Bronchial epithelial cell (primary cell): ENCODE results near the gene EDAR. TPM values are rescaled to one million over a fixed set of nuclear protein-coding genes. Genes with fewer than 3 reads are reported as not detected.

Experiments used
- DNase-seq: peaks from one replicate; pipeline ENCODE4 v3.0.0-alpha.2; 2010; ENCODE audit warnings: low read depth
- FAIRE-seq: peaks from 2 replicates; lab custom pipeline; 2011; peaks lifted over from hg19 to GRCh38; lab: Jason Lieb, UNC
- H3K27me3 ChIP-seq: 2 replicates; pipeline ENCODE4 v1.5.1; 2011; ENCODE audit warnings: low read length; ENCODE audit not compliant: control insufficient read depth, insufficient read depth
- H3K36me3 ChIP-seq: 2 replicates; pipeline ENCODE4 v1.5.1; 2011; ENCODE audit warnings: low read length; ENCODE audit not compliant: control insufficient read depth, insufficient read depth
- H3K4me3 ChIP-seq: 2 replicates; pipeline ENCODE4 v1.5.1; 2011; ENCODE audit warnings: mild to moderate bottlenecking, low read depth, low read length, control low read depth
- CTCF ChIP-seq: IDR thresholded peaks from 2 replicates; pipeline ENCODE4 v1.5.1; 2011; ENCODE audit warnings: mild to moderate bottlenecking, moderate library complexity, low read length, control low read depth, inconsistent platforms; ENCODE audit not compliant: insufficient read depth, severe bottlenecking
- total RNA-seq: library from RNA; depleted of rRNA; stranded (reverse); fragments of >200 nt; gene quantifications from 2 replicates; pipeline ENCODE4 v1.2.1, GENCODE V29; 2014

The EDAR gene
- total RNA-seq, 1 donor from 2014 or later: under 0.01 TPM

GRCh38 chr2:108910541-108911396 is 78.3 kb downstream of the EDAR start:
- Histone ChIP-seq H3K4me3 (no peak overlapping the region), H3K36me3 (no peaks in the 10 kb centered on the region), H3K27me3 (peaks cover 2% of the 10 kb centered on the region)
- no peak for TF ChIP-seq CTCF
- no peak for DNase-seq
- no peak for FAIRE-seq

GRCh38 chr2:108910011-108910431 is 79.0 kb downstream of the EDAR start:
- Histone ChIP-seq H3K27me3 (peaks cover 2% of the 10 kb centered on the region), H3K4me3 (no peak overlapping the region), H3K36me3 (no peaks in the 10 kb centered on the region)
- TF ChIP-seq CTCF: no peak
- no peak for FAIRE-seq
- DNase-seq: no peak

- no peak for DNase-seq
- Histone ChIP-seq H3K27me3 (peaks cover 2% of the 10 kb centered on the region), H3K4me3 (no peak overlapping the region), H3K36me3 (no peaks in the 10 kb centered on the region)
- no peak for TF ChIP-seq CTCF
- FAIRE-seq: no peak
Observed at GRCh38 chr2:108909275-108909823, 79.7 kb downstream of the EDAR start.

- Histone ChIP-seq H3K4me3 (no peak overlapping the region), H3K36me3 (no peaks in the 10 kb centered on the region), H3K27me3 (peaks cover 2% of the 10 kb centered on the region)
- TF ChIP-seq CTCF: no peak
- FAIRE-seq: no peak
- no peak for DNase-seq
Observed at GRCh38 chr2:108908713-108909070, 80.3 kb downstream of the EDAR start.

GRCh38 chr2:108907822-108908712 is 81.0 kb downstream of the EDAR start:
- Histone ChIP-seq H3K27me3 (peaks cover 2% of the 10 kb centered on the region), H3K4me3 (no peak overlapping the region), H3K36me3 (no peaks in the 10 kb centered on the region)
- DNase-seq: no peak
- FAIRE-seq: no peak
- no peak for TF ChIP-seq CTCF
